ENCODE data around the gene ATP5F1C.

DNA sequence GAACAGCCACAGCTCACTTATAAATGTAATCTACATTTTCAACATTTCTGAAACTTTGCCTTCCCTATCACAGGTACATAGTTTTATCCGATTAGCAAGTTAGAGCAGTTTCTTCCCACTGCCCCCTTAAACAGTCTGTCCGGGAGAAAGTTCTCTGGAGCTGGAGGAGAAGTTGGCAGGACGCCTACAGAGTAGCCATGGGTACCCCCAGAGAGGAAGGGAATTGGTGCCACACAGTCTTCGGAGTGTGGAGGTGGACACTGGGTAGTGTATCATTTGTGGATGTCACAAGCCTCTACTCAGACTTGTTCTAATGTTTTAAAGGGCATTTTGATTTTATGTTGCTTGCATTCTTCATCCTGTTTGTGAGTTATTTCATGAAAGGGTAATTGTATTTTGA lies 69.3 kb downstream of the ATP5F1C start:
- TF ChIP-seq POLR2A (IDR thresholded peaks at IDR 0.05; ENCODE audit: low read length) (no peak), GATA1 (IDR thresholded peaks at IDR 0.05; ENCODE audit: low read depth, low read length) (no peak)

Data from erythroblast (primary cell).